Measurements from ENCODE around the gene CERS4.
"Not testable (repeated sequence)": the region's sequence is repeated elsewhere in the genome, so short reads cannot be mapped to it uniquely, and the experiment has no call there.

Gene CERS4

GRCh38 chr19:8220481-8220880 is 11.3 kb downstream of the CERS4 start:
- Histone ChIP-seq H3K4me2 (ENCODE audit: low read length) (no peak overlapping the region), H3K4me1 (ENCODE audit: insufficient read depth, low read length, severe bottlenecking) (peaks cover 18% of the 10 kb centered on the region), H2AFZ (ENCODE audit: low read length) (no peak overlapping the region), H3F3A (ENCODE audit: insufficient read depth, low read length) (no peaks in the 10 kb centered on the region), H3K9me2 (ENCODE audit: low read depth, low read length) (no peaks in the 10 kb centered on the region), H3K4me3 (ENCODE audit: low read depth, low read length, poor library complexity, severe bottlenecking) (no peak overlapping the region), H3K79me2 (ENCODE audit: insufficient read depth, low read length) (peaks cover 4% of the 10 kb centered on the region; the same call in 1 of the 2 replicates), H3K27ac (ENCODE audit: low read depth, low read length, poor library complexity, severe bottlenecking) (no peak overlapping the region), H3K27me3 (ENCODE audit: insufficient read depth, low read length) (no peaks in the 10 kb centered on the region), H4K20me1 (ENCODE audit: insufficient read depth, low read length) (no peaks in the 10 kb centered on the region), H3K36me3 (ENCODE audit: insufficient read depth, low read length) (no peaks in the 10 kb centered on the region), H3K9me3 (ENCODE audit: low read length) (no peaks in the 10 kb centered on the region), H3K9ac (ENCODE audit: low read length) (no peak overlapping the region)
- TF ChIP-seq EZH2 (IDR thresholded peaks at IDR 0.05; ENCODE audit: borderline replicate concordance, low read length) (no peak), CTCF (IDR thresholded peaks at IDR 0.05; ENCODE audit: low read length) (no peak)

GRCh38 chr19:8221161-8221560 is 12.0 kb downstream of the CERS4 start:
- H3K79me2 ChIP-seq (ENCODE audit: insufficient read depth, low read length), result peaks cover 4% of the 10 kb centered on the region; the same call in 1 of the 2 replicates
- no peak overlapping the region for H2AFZ ChIP-seq (ENCODE audit: low read length)
- no peak overlapping the region for H3K9ac ChIP-seq (ENCODE audit: low read length)
- H3K27ac ChIP-seq (ENCODE audit: low read depth, low read length, poor library complexity, severe bottlenecking), result no peak overlapping the region
- peaks cover 14% of the 10 kb centered on the region for H3K4me1 ChIP-seq (ENCODE audit: insufficient read depth, low read length, severe bottlenecking)
- no peak for TF ChIP-seq CTCF (IDR thresholded peaks at IDR 0.05; ENCODE audit: low read length)
- no peak for TF ChIP-seq EZH2 (IDR thresholded peaks at IDR 0.05; ENCODE audit: borderline replicate concordance, low read length)
- no peaks in the 10 kb centered on the region for H3K9me2 ChIP-seq (ENCODE audit: low read depth, low read length)
- no peaks in the 10 kb centered on the region for H3K36me3 ChIP-seq (ENCODE audit: insufficient read depth, low read length)
- no peak overlapping the region for H3K4me3 ChIP-seq (ENCODE audit: low read depth, low read length, poor library complexity, severe bottlenecking)
- H4K20me1 ChIP-seq (ENCODE audit: insufficient read depth, low read length), result no peaks in the 10 kb centered on the region
- no peak overlapping the region for H3K4me2 ChIP-seq (ENCODE audit: low read length)
- H3K27me3 ChIP-seq (ENCODE audit: insufficient read depth, low read length), result no peaks in the 10 kb centered on the region
- no peaks in the 10 kb centered on the region for H3K9me3 ChIP-seq (ENCODE audit: low read length)
- no peaks in the 10 kb centered on the region for H3F3A ChIP-seq (ENCODE audit: insufficient read depth, low read length)

- not testable (repeated sequence) for H2AFZ ChIP-seq (ENCODE audit: low read length); H3K36me3 ChIP-seq (ENCODE audit: insufficient read depth, low read length); H3K79me2 ChIP-seq (ENCODE audit: insufficient read depth, low read length); H3K27me3 ChIP-seq (ENCODE audit: insufficient read depth, low read length); H3F3A ChIP-seq (ENCODE audit: insufficient read depth, low read length); H3K9me3 ChIP-seq (ENCODE audit: low read length); H3K9me2 ChIP-seq (ENCODE audit: low read depth, low read length); H4K20me1 ChIP-seq (ENCODE audit: insufficient read depth, low read length); H3K27ac ChIP-seq (ENCODE audit: low read depth, low read length, poor library complexity, severe bottlenecking); H3K4me2 ChIP-seq (ENCODE audit: low read length); H3K4me3 ChIP-seq (ENCODE audit: low read depth, low read length, poor library complexity, severe bottlenecking); H3K9ac ChIP-seq (ENCODE audit: low read length)
- peaks cover 11% of the 10 kb centered on the region for H3K4me1 ChIP-seq (ENCODE audit: insufficient read depth, low read length, severe bottlenecking)
Observed at GRCh38 chr19:8223442-8223841, 14.3 kb downstream of the CERS4 start.

GRCh38 chr19:8224394-8225145 is 15.4 kb downstream of the CERS4 start:
- Histone ChIP-seq H3K9ac (ENCODE audit: low read length) (no peak overlapping the region), H2AFZ (ENCODE audit: low read length) (no peak overlapping the region), H3K27me3 (ENCODE audit: insufficient read depth, low read length) (no peaks in the 10 kb centered on the region), H3K4me3 (ENCODE audit: low read depth, low read length, poor library complexity, severe bottlenecking) (no peak overlapping the region), H3K27ac (ENCODE audit: low read depth, low read length, poor library complexity, severe bottlenecking) (no peak overlapping the region), H4K20me1 (ENCODE audit: insufficient read depth, low read length) (no peaks in the 10 kb centered on the region), H3K79me2 (ENCODE audit: insufficient read depth, low read length) (no peaks in the 10 kb centered on the region), H3K4me1 (ENCODE audit: insufficient read depth, low read length, severe bottlenecking) (peaks cover 11% of the 10 kb centered on the region), H3K9me2 (ENCODE audit: low read depth, low read length) (no peaks in the 10 kb centered on the region), H3K4me2 (ENCODE audit: low read length) (no peak overlapping the region), H3K9me3 (ENCODE audit: low read length) (no peaks in the 10 kb centered on the region), H3F3A (ENCODE audit: insufficient read depth, low read length) (no peaks in the 10 kb centered on the region), H3K36me3 (ENCODE audit: insufficient read depth, low read length) (no peaks in the 10 kb centered on the region; the same call in 1 of the 2 replicates)
- TF ChIP-seq EZH2 (IDR thresholded peaks at IDR 0.05; ENCODE audit: borderline replicate concordance, low read length) (no peak), CTCF (IDR thresholded peaks at IDR 0.05; ENCODE audit: low read length) (no peak)
